IMR-90 (cell line): ENCODE results near the gene EMID1. TPM values are rescaled to one million over a fixed set of nuclear protein-coding genes. Genes with fewer than 3 reads are reported as not detected.
A peak's percentile ranks its signal among the peaks of the same experiment; 100 is the strongest.

Experiments used
- ATAC-seq: fragments of 200-7000 bp; cut with Tn5 transposase; 2 replicates; pipeline ENCODE4 v1.9.1; 2020; ENCODE audit warnings: low read depth, mild to moderate bottlenecking, moderate library complexity
- BruUV-seq: library from RNA; stranded (reverse); fragments of 400-500 nt; replicated peaks from 2 replicates; lab custom pipeline; 2021; lab: Mats Ljungman, UMichigan
- CTCF ChIA-PET: fragments of 300-600 bp; formaldehyde crosslinking; extraction: SDS; loops from one replicate; lab custom pipeline; 2021; ENCODE audit warnings: antibody characterized with exemption; lab: Yijun Ruan, JAX
- POLR2A ChIA-PET: fragments of 300-600 bp; sonication (Branson Sonifier 250); formaldehyde crosslinking; loops from one replicate; lab custom pipeline; 2022; ENCODE audit warnings: antibody characterized with exemption; ENCODE audit not compliant: unreplicated experiment; lab: Charles Lee
- DNase-seq: peaks from one replicate; pipeline ENCODE4 v3.0.0; 2013
- H2AFZ ChIP-seq: replicated peaks from 2 replicates; pipeline ENCODE3; 2013; ENCODE audit warnings: low read length, mild to moderate bottlenecking; ENCODE audit not compliant: poor library complexity
- H2AK5ac ChIP-seq: 2 replicates; pipeline ENCODE4 v1.6.1; 2013; ENCODE audit warnings: low read depth, low read length, inconsistent platforms
- H2AK9ac ChIP-seq: replicated peaks from 2 replicates; pipeline ENCODE3; 2013; ENCODE audit warnings: mild to moderate bottlenecking, low read depth, low read length, moderate library complexity; ENCODE audit not compliant: poor library complexity
- H2BK120ac ChIP-seq: 2 replicates; pipeline ENCODE4 v1.6.1; 2013; ENCODE audit warnings: low read depth, low read length, inconsistent platforms
- H2BK15ac ChIP-seq: 3 replicates; pipeline ENCODE4 v1.6.1; 2013; ENCODE audit warnings: low read depth, low read length, inconsistent platforms
- H2BK20ac ChIP-seq: 2 replicates; pipeline ENCODE4 v1.6.1; 2013; ENCODE audit warnings: low read depth, mild to moderate bottlenecking, inconsistent platforms, low read length, moderate library complexity
- H2BK5ac ChIP-seq: 2 replicates; pipeline ENCODE4 v1.6.1; 2013; ENCODE audit warnings: mild to moderate bottlenecking, low read depth, low read length, inconsistent platforms; ENCODE audit not compliant: poor library complexity, severe bottlenecking
- H3K14ac ChIP-seq: replicated peaks from 2 replicates; pipeline ENCODE4 v1.6.1; 2013; ENCODE audit warnings: low read depth, low read length, inconsistent platforms
- H3K18ac ChIP-seq: 2 replicates; pipeline ENCODE4 v1.6.1; 2013; ENCODE audit warnings: low read depth, low read length, control low read depth
- H3K23ac ChIP-seq: 2 replicates; pipeline ENCODE4 v1.6.1; 2013; ENCODE audit warnings: low read depth, low read length, inconsistent platforms
- H3K27ac ChIP-seq: 2 replicates; pipeline ENCODE4 v1.5.1; 2013; ENCODE audit warnings: mild to moderate bottlenecking, control low read depth, low read length; ENCODE audit not compliant: insufficient read depth
- H3K27me3 ChIP-seq: 2 replicates; pipeline ENCODE4 v1.6.1; 2013; ENCODE audit warnings: low read length; ENCODE audit not compliant: control insufficient read depth, insufficient read depth
- H3K36me3 ChIP-seq: 2 replicates; pipeline ENCODE4 v1.6.1; 2013; ENCODE audit warnings: low read length, mixed read lengths; ENCODE audit not compliant: control insufficient read depth, insufficient read depth
- H3K4ac ChIP-seq: 2 replicates; pipeline ENCODE4 v1.6.1; 2013; ENCODE audit warnings: low read depth, low read length, inconsistent platforms
- H3K4me1 ChIP-seq: 2 replicates; pipeline ENCODE4 v1.6.1; 2013; ENCODE audit warnings: low read length, mixed read lengths; ENCODE audit not compliant: control insufficient read depth, insufficient read depth
- H3K4me2 ChIP-seq: 2 replicates; pipeline ENCODE4 v1.6.1; 2013; ENCODE audit warnings: low read depth, mild to moderate bottlenecking, control low read depth, low read length, moderate library complexity
- H3K4me3 ChIP-seq: 2 replicates; pipeline ENCODE4 v1.5.1; 2013; ENCODE audit warnings: low read depth, mild to moderate bottlenecking, control low read depth, low read length, moderate library complexity; ENCODE audit not compliant: insufficient read depth
- H3K56ac ChIP-seq: 2 replicates; pipeline ENCODE4 v1.6.1; 2013; ENCODE audit warnings: low read length, inconsistent platforms; ENCODE audit not compliant: insufficient read depth; ENCODE audit errors: extremely low read depth
- H3K79me1 ChIP-seq, 2 experiments: 2 replicates each; pipeline ENCODE4 v1.6.1; 2013; ENCODE audit warnings: low read length in 2 of 2, inconsistent platforms in 1 of 2, low read depth in 1 of 2
- H3K9ac ChIP-seq: 2 replicates; pipeline ENCODE4 v1.6.1; 2013; ENCODE audit warnings: low read depth, low read length, control low read depth
- H3K9me1 ChIP-seq: 2 replicates; pipeline ENCODE4 v1.6.1; 2013; ENCODE audit warnings: low read length, inconsistent platforms; ENCODE audit not compliant: insufficient read depth
- H3K9me3 ChIP-seq: 2 replicates; pipeline ENCODE4 v1.6.1; 2013; ENCODE audit warnings: low read length; ENCODE audit not compliant: control insufficient read depth, insufficient read depth
- H4K20me1 ChIP-seq: 2 replicates; pipeline ENCODE4 v1.6.1; 2013; ENCODE audit warnings: low read length, inconsistent platforms; ENCODE audit not compliant: insufficient read depth
- H4K5ac ChIP-seq: 2 replicates; pipeline ENCODE4 v1.6.1; 2013; ENCODE audit warnings: mild to moderate bottlenecking, low read depth, low read length, control low read depth
- H4K8ac ChIP-seq, 2 experiments: 2 replicates each; pipeline ENCODE4 v1.6.1; 2013; ENCODE audit warnings: low read depth in 2 of 2, low read length in 2 of 2, control low read depth in 1 of 2, inconsistent platforms in 1 of 2
- H4K91ac ChIP-seq: 2 replicates; pipeline ENCODE4 v1.6.1; 2013; ENCODE audit warnings: low read depth, low read length, inconsistent platforms; ENCODE audit not compliant: insufficient read depth
- MAFK ChIP-seq: IDR thresholded peaks from 2 replicates; pipeline ENCODE4 v1.6.1; 2012; ENCODE audit warnings: low read depth, low read length, improper control_type of control experiment
- MXI1 ChIP-seq: IDR thresholded peaks from 2 replicates; pipeline ENCODE4 v1.6.1; 2012; ENCODE audit warnings: low read depth, mild to moderate bottlenecking, low read length, moderate library complexity, borderline replicate concordance
- WGBS, 2 experiments: methylation state at CpG; one replicate each; pipeline versions ENCODE4 v1.1.5 to v1.1.7; 2013; ENCODE audit warnings: missing lambda C conversion rate in 2 of 2; ENCODE audit not compliant: insufficient read length in 1 of 2; ENCODE audit errors: extremely low coverage in 2 of 2; 5-methylcytosine and 5-hydroxymethylcytosine counted together
- dilution Hi-C: fragments of 300-500 bp; cut with HindIII; formaldehyde crosslinking; loops from one replicate; pipeline ENCODE4 v1.14.3; 2018; ENCODE audit warnings: low sequenced_read_pairs; ENCODE audit not compliant: unreplicated experiment
- in situ Hi-C: fragments of 300-500 bp; cut with MboI; formaldehyde crosslinking; loops from 3 replicates; pipeline ENCODE4 v1.14.3; 2019; ENCODE audit warnings: low sequenced_read_pairs, inconsistent platforms, mixed read lengths
- intact Hi-C: fragments of 100-400 bp; cut with micrococcal nuclease; formaldehyde crosslinking; loops from 2 replicates; pipeline ENCODE4 v1.10.0; 2022
- polyA plus RNA-seq, 3 experiments: library from polyadenylated mRNA; depleted of rRNA; stranded (reverse); fragments of >200 nt; gene quantifications; 2 replicates each; pipeline ENCODE4 v1.2.3, GENCODE V29; 2012; ENCODE audit warnings: low replicate concordance in 1 of 3
- total RNA-seq: library from RNA; depleted of rRNA; stranded (reverse); fragments of >200 nt; gene quantifications from 2 replicates; pipeline ENCODE4 v1.2.3, GENCODE V29; 2012
- TF ChIP-seq, protein P1 (sequence below): conservative IDR thresholded peaks from 2 replicates; pipeline ENCODE4 v1.5.1; 2012; ENCODE audit warnings: mild to moderate bottlenecking, low read depth, low read length, improper control_type of control experiment

EMID1 gene
- total and polyA plus RNA-seq, 2 of the 4 experiments (the other 2 are of a cell fraction), result 0.54 to 1.3 TPM

DNA sequence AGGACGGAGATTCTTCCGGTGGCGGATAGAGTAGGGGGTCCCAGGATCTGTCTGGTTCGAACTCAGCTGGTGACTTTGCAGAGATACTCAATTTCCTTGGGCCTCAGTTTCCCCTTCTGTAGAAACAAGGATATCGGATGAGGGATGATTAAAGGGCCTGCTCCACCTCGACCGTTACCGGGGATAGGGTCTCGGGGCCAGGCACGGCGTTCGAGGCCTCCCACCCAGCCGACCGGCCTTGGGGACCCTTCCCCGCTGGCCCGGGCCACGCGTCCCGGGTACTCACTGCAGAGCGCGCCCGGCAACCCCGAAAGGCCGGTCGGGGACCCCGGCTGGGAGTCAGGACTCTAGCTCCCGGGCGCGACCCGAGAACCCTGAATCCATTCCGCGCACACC, 61.8 kb downstream of the EMID1 start:
- peaks cover 17% of the 10 kb centered on the region for H3K4me1 ChIP-seq
- CTCF ChIA-PET, result no interaction called here
- H3K4me2 ChIP-seq, result peak overlapping the region; percentile 97
- H3K56ac ChIP-seq, result peak overlapping the region; percentile 96
- no peak for DNase-seq
- peaks cover 16% of the 10 kb centered on the region for H3K36me3 ChIP-seq
- H2BK20ac ChIP-seq, result peak overlapping the region; percentile 62
- H3K9me1 ChIP-seq, result peaks cover 13% of the 10 kb centered on the region
- H2BK15ac ChIP-seq, result peak overlapping the region; percentile 66; the same call in 1 of the 3 replicates
- in situ Hi-C loops, result no loop called here
- peak overlapping the region; percentile 93 for H4K91ac ChIP-seq
- H3K27ac ChIP-seq, result peak overlapping the region; percentile 98
- peak overlapping the region; percentile 87 for H2BK120ac ChIP-seq
- H4K20me1 ChIP-seq, result peaks cover 40% of the 10 kb centered on the region
- H2AK5ac ChIP-seq, result peak overlapping the region; percentile 99
- dilution Hi-C loops, result no loop called here
- H3K9me3 ChIP-seq, result no peaks in the 10 kb centered on the region
- peak overlapping the region; percentile 97 for H3K4ac ChIP-seq
- POLR2A ChIA-PET, result no interaction called here
- H2AK9ac ChIP-seq, result peak overlapping the region; percentile 100
- peak overlapping the region; percentile 99 for H3K9ac ChIP-seq
- no peak for ATAC-seq
- peak overlapping the region; percentile 99 for H2BK5ac ChIP-seq
- TF ChIP-seq MAFK, result no peak
- TF ChIP-seq, protein P1, sequence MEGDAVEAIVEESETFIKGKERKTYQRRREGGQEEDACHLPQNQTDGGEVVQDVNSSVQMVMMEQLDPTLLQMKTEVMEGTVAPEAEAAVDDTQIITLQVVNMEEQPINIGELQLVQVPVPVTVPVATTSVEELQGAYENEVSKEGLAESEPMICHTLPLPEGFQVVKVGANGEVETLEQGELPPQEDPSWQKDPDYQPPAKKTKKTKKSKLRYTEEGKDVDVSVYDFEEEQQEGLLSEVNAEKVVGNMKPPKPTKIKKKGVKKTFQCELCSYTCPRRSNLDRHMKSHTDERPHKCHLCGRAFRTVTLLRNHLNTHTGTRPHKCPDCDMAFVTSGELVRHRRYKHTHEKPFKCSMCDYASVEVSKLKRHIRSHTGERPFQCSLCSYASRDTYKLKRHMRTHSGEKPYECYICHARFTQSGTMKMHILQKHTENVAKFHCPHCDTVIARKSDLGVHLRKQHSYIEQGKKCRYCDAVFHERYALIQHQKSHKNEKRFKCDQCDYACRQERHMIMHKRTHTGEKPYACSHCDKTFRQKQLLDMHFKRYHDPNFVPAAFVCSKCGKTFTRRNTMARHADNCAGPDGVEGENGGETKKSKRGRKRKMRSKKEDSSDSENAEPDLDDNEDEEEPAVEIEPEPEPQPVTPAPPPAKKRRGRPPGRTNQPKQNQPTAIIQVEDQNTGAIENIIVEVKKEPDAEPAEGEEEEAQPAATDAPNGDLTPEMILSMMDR, result 0 out of 2 replicates have a peak, but pooled peaks have one; percentile 10
- TF ChIP-seq MXI1, result no peak
- H3K18ac ChIP-seq, result peak overlapping the region; percentile 71
- peak overlapping the region; percentile 99 for H3K14ac ChIP-seq
- H3K27me3 ChIP-seq, result no peaks in the 10 kb centered on the region
- H3K23ac ChIP-seq, result peak overlapping the region; percentile 97
- H2AFZ ChIP-seq, result peak overlapping the region; percentile 100
- no TSS peak for BruUV-seq
- peak overlapping the region; percentile 75 for H3K4me3 ChIP-seq
- H3K79me1 ChIP-seq, result peaks cover 15 to 46% of the 10 kb centered on the region in 2 experiments; a peak in 3 of 4 replicates
- intact Hi-C loops, result no loop called here
- WGBS, 2 experiments, result 0% methylated on average over 5 of the region's 32 CpGs; no CpG with 5 or more reads in 1 of the 2 experiments
- H4K8ac ChIP-seq, result peak overlapping the region; percentile 86 to 97
- H4K5ac ChIP-seq, result peak overlapping the region; percentile 60
